ENCODE data around the gene GMDS. TPM values are rescaled to one million over a fixed set of nuclear protein-coding genes. Genes with fewer than 3 reads are reported as not detected.
A peak's percentile ranks its signal among the peaks of the same experiment; 100 is the strongest.

Gene GMDS
- total and polyA plus RNA-seq, 2 of the 8 experiments (the other 6 are each of a cell fraction or from before 2014, with no cell fraction given), result 16.8 to 50.0 TPM

DNA sequence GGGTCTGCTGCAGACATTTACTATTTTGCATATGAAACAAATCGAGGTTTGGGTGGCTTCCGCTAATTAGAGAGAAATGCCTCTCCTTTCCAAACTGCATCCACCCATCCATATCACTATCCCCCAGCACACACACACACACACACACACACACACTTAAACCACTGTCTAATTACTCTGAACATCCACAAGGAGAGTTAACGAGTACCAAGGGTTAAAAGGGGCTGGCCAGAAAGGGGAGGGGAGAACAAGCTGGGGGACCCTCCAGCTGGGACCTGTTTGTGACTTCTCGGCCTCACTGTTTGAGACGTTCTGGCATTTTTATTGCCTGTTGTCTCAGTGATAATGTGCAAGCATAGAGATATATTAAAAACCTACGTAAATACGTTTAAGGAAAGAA, 374.5 kb downstream of the GMDS start:
- no peak overlapping the region for H2BK15ac ChIP-seq (ENCODE audit: low read length)
- no peak overlapping the region for H4K91ac ChIP-seq (replicated peaks; ENCODE audit: insufficient read length, low read length)
- no peak overlapping the region for H3K4ac ChIP-seq (replicated peaks; ENCODE audit: insufficient read length, low read depth, low read length)
- no peak overlapping the region for H3K56ac ChIP-seq (replicated peaks; ENCODE audit: insufficient read length, low read depth, low read length)
- no peak for TF ChIP-seq MAFK (IDR thresholded peaks at IDR 0.05; ENCODE audit: low read depth, low read length)
- no peak for TF ChIP-seq SIRT6 (IDR thresholded peaks at IDR 0.05; ENCODE audit: low read length)
- no peak for TF ChIP-seq TEAD4 (IDR thresholded peaks at IDR 0.05; ENCODE audit: low read depth, low read length)
- TF ChIP-seq, protein P1, sequence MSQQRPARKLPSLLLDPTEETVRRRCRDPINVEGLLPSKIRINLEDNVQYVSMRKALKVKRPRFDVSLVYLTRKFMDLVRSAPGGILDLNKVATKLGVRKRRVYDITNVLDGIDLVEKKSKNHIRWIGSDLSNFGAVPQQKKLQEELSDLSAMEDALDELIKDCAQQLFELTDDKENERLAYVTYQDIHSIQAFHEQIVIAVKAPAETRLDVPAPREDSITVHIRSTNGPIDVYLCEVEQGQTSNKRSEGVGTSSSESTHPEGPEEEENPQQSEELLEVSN (IDR thresholded peaks at IDR 0.05), result no peak
- no peak for TF ChIP-seq CREB1 (IDR thresholded peaks at IDR 0.05)
- no peak for TF ChIP-seq SIN3A (conservative IDR thresholded peaks at IDR 0.05 in 1 of 2, IDR thresholded peaks at IDR 0.05 in 1 of 2; ENCODE audit: low read depth in 1 of 2, low read length in 2 of 2)
- no peak for TF ChIP-seq TCF12 (IDR thresholded peaks at IDR 0.05; ENCODE audit: low read depth, low read length)
- no peak for TF ChIP-seq HDAC6 (IDR thresholded peaks at IDR 0.05; ENCODE audit: low read depth, low read length)
- TF ChIP-seq, protein P2, sequence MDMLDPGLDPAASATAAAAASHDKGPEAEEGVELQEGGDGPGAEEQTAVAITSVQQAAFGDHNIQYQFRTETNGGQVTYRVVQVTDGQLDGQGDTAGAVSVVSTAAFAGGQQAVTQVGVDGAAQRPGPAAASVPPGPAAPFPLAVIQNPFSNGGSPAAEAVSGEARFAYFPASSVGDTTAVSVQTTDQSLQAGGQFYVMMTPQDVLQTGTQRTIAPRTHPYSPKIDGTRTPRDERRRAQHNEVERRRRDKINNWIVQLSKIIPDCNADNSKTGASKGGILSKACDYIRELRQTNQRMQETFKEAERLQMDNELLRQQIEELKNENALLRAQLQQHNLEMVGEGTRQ (IDR thresholded peaks at IDR 0.05; ENCODE audit: low read length), result no peak
- no peak for TF ChIP-seq ZNF274 (IDR thresholded peaks at IDR 0.05; ENCODE audit: borderline replicate concordance, extremely low read depth, low read length)
- TF ChIP-seq RFX5 (IDR thresholded peaks at IDR 0.05; ENCODE audit: borderline replicate concordance, low read depth, low read length), result no peak
- no peak for TF ChIP-seq SP4 (IDR thresholded peaks at IDR 0.05; ENCODE audit: low read length)
- TF ChIP-seq POU5F1 (IDR thresholded peaks at IDR 0.05; ENCODE audit: low read depth, low read length), result no peak
- H3K79me2 ChIP-seq (ENCODE audit: control insufficient read depth in 1 of 2, insufficient read depth in 2 of 2, low read length in 2 of 2), result no peaks in the 10 kb centered on the region
- no peak for DNase-seq (ENCODE audit: low read depth in 1 of 2, low spot score in 2 of 2)
- no peak overlapping the region for H4K5ac ChIP-seq (ENCODE audit: insufficient read length, low read depth, low read length)
- no peaks in the 10 kb centered on the region for H4K20me1 ChIP-seq (replicated peaks in 1 of 2; ENCODE audit: control insufficient read depth in 1 of 2, insufficient read depth in 2 of 2, low read length in 2 of 2)
- no peaks in the 10 kb centered on the region for H3K27me3 ChIP-seq (replicated peaks in 1 of 4; ENCODE audit: control insufficient read depth in 3 of 4, extremely low read depth in 1 of 4, insufficient read depth in 3 of 4, low read length in 3 of 4)
- H3K9me3 ChIP-seq (ENCODE audit: insufficient read depth in 2 of 2, low read depth in 1 of 2, low read length in 1 of 2), result no peaks in the 10 kb centered on the region
- H2BK5ac ChIP-seq (ENCODE audit: low read depth, low read length), result no peak overlapping the region
- H3K18ac ChIP-seq (ENCODE audit: extremely low read depth, low read length), result no peak overlapping the region
- H3K14ac ChIP-seq (ENCODE audit: insufficient read length), result no peak overlapping the region
- H2AFZ ChIP-seq (ENCODE audit: low read length), result no peak overlapping the region
- H3K36me3 ChIP-seq (ENCODE audit: control insufficient read depth in 2 of 4, insufficient read depth in 4 of 4, low read length in 3 of 4), result no peaks in the 10 kb centered on the region
- H4K8ac ChIP-seq (ENCODE audit: extremely low read depth, insufficient read depth, low read length), result no peak overlapping the region
- H3K23ac ChIP-seq (ENCODE audit: insufficient read length), result no peak overlapping the region
- no peak for FAIRE-seq
- H3K4me1 ChIP-seq (replicated peaks in 1 of 4; ENCODE audit: control insufficient read depth in 3 of 4, insufficient read depth in 4 of 4, low read length in 3 of 4), result peaks cover 4 to 17% (median 15%) of the 10 kb centered on the region in 4 experiments; a peak in 6 of 7 replicates
- ChIA-PET CTCF (ENCODE audit: partially characterized antibody) (interaction anchor here (0.6 to 1.0 kb wide), 5 partner anchors 9 to 1266 kb away, joined by 3 to 4 read pairs (median 3); no protein-coding TSS in a partner anchor), POLR2A (ENCODE audit: partially characterized antibody) (no interaction called here)
- no peak overlapping the region for H2BK20ac ChIP-seq (ENCODE audit: low read length)
- no peak overlapping the region for H3K27ac ChIP-seq (ENCODE audit: low read depth, low read length)
- H2BK120ac ChIP-seq (replicated peaks; ENCODE audit: low read depth, low read length), result no peak overlapping the region
- WGBS, 2 experiments (ENCODE audit: extremely low coverage in 1 of 2, insufficient coverage in 1 of 2, insufficient read length in 1 of 2, insufficient replicate concordance in 2 of 2, low coverage in 1 of 2, low lambda C conversion rate in 2 of 2, missing lambda C conversion rate in 1 of 2), result 53% methylated on average over 7 of the region's 7 CpGs; no CpG with 5 or more reads in 1 of the 2 experiments
- no peak overlapping the region for H2BK12ac ChIP-seq (ENCODE audit: low read depth, low read length)
- H2AK5ac ChIP-seq (ENCODE audit: low read depth, low read length), result no peak overlapping the region
- no peaks in the 10 kb centered on the region; the same call in 1 of the 2 replicates for H3K23me2 ChIP-seq (ENCODE audit: low read depth, low read length)
- H3K9ac ChIP-seq (replicated peaks in 1 of 4; ENCODE audit: extremely low read depth in 1 of 4, low read depth in 3 of 4, low read length in 3 of 4), result no peak overlapping the region
- no peaks in the 10 kb centered on the region; the same call in 1 of the 2 replicates for H3K79me1 ChIP-seq (ENCODE audit: low read depth, low read length)
- no peak overlapping the region for H3K4me3 ChIP-seq (ENCODE audit: extremely low read depth in 1 of 4, insufficient read depth in 2 of 4, low read depth in 3 of 4, low read length in 4 of 4)
- peak overlapping the region in 1 of 2 experiments; percentile 41; a peak in 2 of 4 replicates for H3K4me2 ChIP-seq (ENCODE audit: insufficient read depth in 1 of 2, low read depth in 2 of 2, low read length in 2 of 2)
